Glutamatergic neuron (in vitro differentiated cells): ENCODE data around the gene SLC2A1. TPM values are rescaled to one million over a fixed set of nuclear protein-coding genes. Genes with fewer than 3 reads are reported as not detected.

ENCODE experiments used
- DNase-seq: peaks from one replicate; pipeline ENCODE4 v3.0.0; 2022
- H3K27ac Mint-ChIP-seq: one replicate; pipeline ENCODE4 v1.8.0; 2020; ENCODE audit warnings: mild to moderate bottlenecking, mixed read lengths, inconsistent platforms; ENCODE audit not compliant: unreplicated experiment
- H3K27me3 Mint-ChIP-seq: one replicate; pipeline ENCODE4 v1.8.0; 2020; ENCODE audit warnings: mild to moderate bottlenecking, moderate library complexity, mixed read lengths, inconsistent platforms; ENCODE audit not compliant: unreplicated experiment
- H3K36me3 Mint-ChIP-seq: one replicate; pipeline ENCODE4 v1.8.0; 2020; ENCODE audit warnings: mild to moderate bottlenecking, mixed read lengths, inconsistent platforms; ENCODE audit not compliant: unreplicated experiment
- H3K4me1 Mint-ChIP-seq: one replicate; pipeline ENCODE4 v1.8.0; 2020; ENCODE audit warnings: mild to moderate bottlenecking, low read depth, mixed read lengths, inconsistent platforms; ENCODE audit not compliant: unreplicated experiment
- H3K4me3 Mint-ChIP-seq: one replicate; pipeline ENCODE4 v1.8.0; 2020; ENCODE audit warnings: mild to moderate bottlenecking, mixed read lengths, inconsistent platforms; ENCODE audit not compliant: unreplicated experiment
- H3K9me3 Mint-ChIP-seq: one replicate; pipeline ENCODE4 v1.8.0; 2020; ENCODE audit warnings: mild to moderate bottlenecking, moderate library complexity, mixed read lengths, inconsistent platforms; ENCODE audit not compliant: unreplicated experiment
- CTCF ChIP-seq: fragments of 200-600 bp; sonication (generic); IDR thresholded peaks from one replicate; pipeline ENCODE4 v1.5.0; 2021; ENCODE audit not compliant: partially characterized antibody, unreplicated experiment
- total RNA-seq: library from RNA; stranded (reverse); fragmentation: NEBNext Ultra II Directional; extraction: Animal tissue kit (Norgen Biotek cat#: 25700); gene quantifications from one replicate; pipeline ENCODE4 v1.2.1, GENCODE V29; 2021; ENCODE audit not compliant: unreplicated experiment

Gene SLC2A1
- total RNA-seq, 1 donor from 2014 or later = 25.0 TPM

GRCh38 chr1:42955311-42956063 lies 3.2 kb downstream of the SLC2A1 start:
- H3K36me3 Mint-ChIP-seq = no peaks in the 10 kb centered on the region

GRCh38 chr1:42953182-42954180 lies 5.2 kb downstream of the SLC2A1 start:
- no peak for DNase-seq
- H3K4me3 Mint-ChIP-seq = no peak overlapping the region
- no peaks in the 10 kb centered on the region for H3K36me3 Mint-ChIP-seq
- H3K27ac Mint-ChIP-seq = no peak overlapping the region
- H3K9me3 Mint-ChIP-seq = peaks cover 7% of the 10 kb centered on the region
- peaks cover 8% of the 10 kb centered on the region for H3K27me3 Mint-ChIP-seq
- TF ChIP-seq CTCF = no peak
- peaks cover 12% of the 10 kb centered on the region for H3K4me1 Mint-ChIP-seq

More at GRCh38 chr1:42955311-42956063, 3.2 kb downstream of the SLC2A1 start:
- H3K4me3 Mint-ChIP-seq = no peak overlapping the region
- no peak overlapping the region for H3K27ac Mint-ChIP-seq
- H3K4me1 Mint-ChIP-seq = peaks cover 7% of the 10 kb centered on the region
- DNase-seq = no peak
- TF ChIP-seq CTCF = no peak
- peaks cover 8% of the 10 kb centered on the region for H3K27me3 Mint-ChIP-seq
- peaks cover 10% of the 10 kb centered on the region for H3K9me3 Mint-ChIP-seq

- DNase-seq = no peak
- no peak overlapping the region for H3K4me3 Mint-ChIP-seq
Measured at GRCh38 chr1:42952303-42953001, 6.2 kb downstream of the SLC2A1 start.

DNA sequence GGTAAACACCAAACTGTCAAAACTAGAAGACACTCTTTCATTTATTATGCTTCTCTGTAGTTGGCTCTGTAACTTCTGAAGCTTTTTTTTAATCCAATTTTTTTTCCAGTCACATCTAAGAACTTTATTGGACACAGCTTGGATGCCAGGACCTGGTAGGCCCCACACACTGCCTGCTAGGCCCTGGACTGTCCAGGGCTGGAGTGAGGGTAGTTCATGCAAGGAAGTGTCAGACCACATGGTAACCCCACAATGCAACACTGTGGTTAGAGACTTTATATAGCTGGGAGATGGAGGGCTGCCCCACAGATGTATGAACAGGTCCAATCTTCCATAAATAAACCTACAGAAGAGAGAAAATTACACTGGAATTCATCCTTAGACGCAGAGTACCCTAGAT lies 7.1 kb downstream of the SLC2A1 start:
- peaks cover 5% of the 10 kb centered on the region for H3K27me3 Mint-ChIP-seq
- H3K27ac Mint-ChIP-seq = no peak overlapping the region

More at GRCh38 chr1:42952303-42953001, 6.2 kb downstream of the SLC2A1 start:
- Mint-ChIP-seq H3K9me3 (peaks cover 6% of the 10 kb centered on the region), H3K27ac (no peak overlapping the region), H3K27me3 (peaks cover 6% of the 10 kb centered on the region), H3K36me3 (no peaks in the 10 kb centered on the region), H3K4me1 (peaks cover 13% of the 10 kb centered on the region)
- TF ChIP-seq CTCF = no peak

More for the DNA sequence above, 7.1 kb downstream of the SLC2A1 start:
- peaks cover 4% of the 10 kb centered on the region for H3K9me3 Mint-ChIP-seq
- TF ChIP-seq CTCF = no peak
- no peaks in the 10 kb centered on the region for H3K36me3 Mint-ChIP-seq
- H3K4me1 Mint-ChIP-seq = peaks cover 8% of the 10 kb centered on the region
- DNase-seq = no peak
- H3K4me3 Mint-ChIP-seq = no peak overlapping the region
